Endothelial cell of umbilical vein (primary cell): ENCODE data around the gene VPS9D1.

ENCODE experiments used
- POLR2A ChIP-seq: IDR thresholded peaks from 2 replicates; pipeline ENCODE4 v1.6.1; 2012; ENCODE audit warnings: low read depth, mild to moderate bottlenecking, control low read depth, low read length
- POLR2AphosphoS5 ChIP-seq: IDR thresholded peaks from 2 replicates; pipeline ENCODE4 v1.6.1; 2012; ENCODE audit warnings: low read depth, mild to moderate bottlenecking, control low read depth, low read length, moderate library complexity; ENCODE audit not compliant: insufficient read depth
- TF ChIP-seq, protein P1 (sequence below), 2 donors: IDR thresholded peaks; 1 replicate in 1 of 2; 2 replicates in 1 of 2; pipeline ENCODE4 v1.5.1; 2011; ENCODE audit warnings: low read length in 2 of 2, mild to moderate bottlenecking in 2 of 2, moderate library complexity in 2 of 2, control low read depth in 1 of 2, inconsistent platforms in 1 of 2, low read depth in 1 of 2; ENCODE audit not compliant: insufficient read depth in 1 of 2; ENCODE audit errors: extremely low read depth in 1 of 2

GRCh38 chr16:89744813-89745212 is 24.1 kb upstream of the VPS9D1 start:
- TF ChIP-seq POLR2AphosphoS5, result no peak
- TF ChIP-seq, protein P1, sequence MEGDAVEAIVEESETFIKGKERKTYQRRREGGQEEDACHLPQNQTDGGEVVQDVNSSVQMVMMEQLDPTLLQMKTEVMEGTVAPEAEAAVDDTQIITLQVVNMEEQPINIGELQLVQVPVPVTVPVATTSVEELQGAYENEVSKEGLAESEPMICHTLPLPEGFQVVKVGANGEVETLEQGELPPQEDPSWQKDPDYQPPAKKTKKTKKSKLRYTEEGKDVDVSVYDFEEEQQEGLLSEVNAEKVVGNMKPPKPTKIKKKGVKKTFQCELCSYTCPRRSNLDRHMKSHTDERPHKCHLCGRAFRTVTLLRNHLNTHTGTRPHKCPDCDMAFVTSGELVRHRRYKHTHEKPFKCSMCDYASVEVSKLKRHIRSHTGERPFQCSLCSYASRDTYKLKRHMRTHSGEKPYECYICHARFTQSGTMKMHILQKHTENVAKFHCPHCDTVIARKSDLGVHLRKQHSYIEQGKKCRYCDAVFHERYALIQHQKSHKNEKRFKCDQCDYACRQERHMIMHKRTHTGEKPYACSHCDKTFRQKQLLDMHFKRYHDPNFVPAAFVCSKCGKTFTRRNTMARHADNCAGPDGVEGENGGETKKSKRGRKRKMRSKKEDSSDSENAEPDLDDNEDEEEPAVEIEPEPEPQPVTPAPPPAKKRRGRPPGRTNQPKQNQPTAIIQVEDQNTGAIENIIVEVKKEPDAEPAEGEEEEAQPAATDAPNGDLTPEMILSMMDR (IDR thresholded peaks at IDR 0.05; ENCODE audit: extremely low read depth in 1 of 2, insufficient read depth in 1 of 2, low read depth in 1 of 2, low read length in 2 of 2), result no peak
- TF ChIP-seq POLR2A, result no peak
